GM12872 (cell line): ENCODE measurements around the gene RASAL2.

Experiments used
- TF ChIP-seq, protein P1 (sequence below): IDR thresholded peaks from 3 replicates; pipeline ENCODE4 v1.5.1; 2011; ENCODE audit warnings: low read depth, mild to moderate bottlenecking, low read length, moderate library complexity; ENCODE audit not compliant: insufficient read depth

RASAL2 gene

DNA sequence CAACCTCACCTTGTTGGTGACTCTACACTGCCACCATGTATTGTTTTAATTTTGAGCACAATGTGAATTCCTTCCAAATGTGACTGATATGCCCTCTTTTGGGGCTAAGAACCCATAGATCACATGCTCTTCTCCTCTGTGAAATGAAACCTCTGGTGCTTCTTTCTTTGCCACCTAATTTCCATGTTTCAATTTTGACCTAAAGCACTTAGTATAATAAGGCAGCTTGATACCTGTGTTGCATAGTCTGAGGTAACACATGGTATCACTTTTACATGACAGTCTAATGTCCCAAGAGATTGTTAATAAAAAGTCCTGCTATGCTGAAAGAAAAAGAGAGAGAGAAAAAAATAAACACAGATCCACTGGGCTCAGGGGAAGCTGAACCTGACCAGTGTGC lies 378.6 kb downstream of the RASAL2 start:
- TF ChIP-seq, protein P1, sequence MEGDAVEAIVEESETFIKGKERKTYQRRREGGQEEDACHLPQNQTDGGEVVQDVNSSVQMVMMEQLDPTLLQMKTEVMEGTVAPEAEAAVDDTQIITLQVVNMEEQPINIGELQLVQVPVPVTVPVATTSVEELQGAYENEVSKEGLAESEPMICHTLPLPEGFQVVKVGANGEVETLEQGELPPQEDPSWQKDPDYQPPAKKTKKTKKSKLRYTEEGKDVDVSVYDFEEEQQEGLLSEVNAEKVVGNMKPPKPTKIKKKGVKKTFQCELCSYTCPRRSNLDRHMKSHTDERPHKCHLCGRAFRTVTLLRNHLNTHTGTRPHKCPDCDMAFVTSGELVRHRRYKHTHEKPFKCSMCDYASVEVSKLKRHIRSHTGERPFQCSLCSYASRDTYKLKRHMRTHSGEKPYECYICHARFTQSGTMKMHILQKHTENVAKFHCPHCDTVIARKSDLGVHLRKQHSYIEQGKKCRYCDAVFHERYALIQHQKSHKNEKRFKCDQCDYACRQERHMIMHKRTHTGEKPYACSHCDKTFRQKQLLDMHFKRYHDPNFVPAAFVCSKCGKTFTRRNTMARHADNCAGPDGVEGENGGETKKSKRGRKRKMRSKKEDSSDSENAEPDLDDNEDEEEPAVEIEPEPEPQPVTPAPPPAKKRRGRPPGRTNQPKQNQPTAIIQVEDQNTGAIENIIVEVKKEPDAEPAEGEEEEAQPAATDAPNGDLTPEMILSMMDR, result no peak

DNA sequence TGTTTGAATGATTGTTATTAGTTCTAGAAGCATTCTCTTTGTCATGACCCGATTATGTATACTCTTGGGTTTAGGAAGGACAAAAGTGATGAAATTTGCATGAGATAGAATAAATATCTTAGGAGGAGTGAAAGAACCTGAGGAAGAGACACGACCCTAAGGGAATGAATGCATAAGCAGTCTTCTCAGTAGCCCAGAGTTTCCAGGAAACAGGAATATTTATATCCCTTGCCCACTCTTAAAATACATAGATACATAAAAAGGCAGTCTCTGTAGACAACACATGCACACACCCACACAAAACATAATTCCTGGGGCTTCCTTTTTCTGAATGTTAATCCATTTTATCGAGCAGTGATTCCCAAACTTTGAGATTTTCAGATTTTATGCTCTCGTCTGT lies 383.5 kb downstream of the RASAL2 start:
- TF ChIP-seq, protein P1, result no peak

DNA sequence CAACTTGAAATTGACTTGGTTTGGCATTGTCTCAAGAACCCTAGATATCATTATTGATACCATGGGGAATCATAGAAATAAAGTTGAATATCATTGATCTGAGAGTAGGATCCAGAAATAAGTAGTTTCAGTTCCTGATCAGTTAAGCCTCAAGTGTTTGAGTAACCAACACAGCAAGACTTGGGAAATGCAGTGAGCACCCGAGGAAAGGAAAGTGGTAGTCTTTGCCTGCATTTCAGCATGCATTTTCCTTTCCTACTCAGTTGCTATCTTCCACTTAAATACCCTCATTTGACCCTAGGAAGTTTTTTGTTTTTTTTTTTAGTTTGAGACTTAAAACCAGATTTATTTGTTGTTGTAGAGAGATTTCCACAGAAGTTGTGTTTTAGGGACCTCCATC lies 383.9 kb downstream of the RASAL2 start:
- TF ChIP-seq, protein P1, result no peak

DNA sequence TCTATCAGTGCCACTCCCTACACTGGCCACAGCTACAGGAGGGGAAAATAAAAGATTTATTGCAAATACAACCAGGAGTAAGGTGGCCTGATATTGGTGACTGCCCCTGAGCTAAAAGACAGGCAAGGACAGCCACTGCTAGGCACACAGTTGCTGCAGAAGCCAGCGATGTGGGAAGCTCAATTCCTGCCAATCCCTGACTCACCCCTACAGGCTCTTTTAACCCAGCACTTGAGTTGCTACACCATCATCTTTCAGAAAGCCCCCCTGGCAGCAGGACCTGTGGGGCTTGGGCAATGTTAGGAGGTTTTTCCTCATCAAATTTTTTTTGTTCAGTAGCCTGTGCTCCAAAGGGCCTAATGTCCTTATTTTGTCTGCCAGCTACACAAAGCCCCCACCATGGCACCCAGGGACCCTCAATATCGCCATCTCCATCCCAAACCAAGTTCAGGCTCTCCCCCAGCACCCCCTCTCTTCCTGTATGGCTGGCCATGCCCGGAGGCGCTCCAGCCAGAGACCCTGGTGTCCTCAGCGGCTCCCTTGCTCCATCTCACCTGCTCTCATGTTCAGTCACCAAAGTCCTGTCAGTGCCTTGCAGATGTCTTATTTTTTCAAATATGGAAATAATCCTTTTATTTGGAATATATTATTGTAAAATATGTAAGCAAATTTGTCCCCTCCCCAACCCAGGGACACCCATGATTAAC lies 389.5 kb downstream of the RASAL2 start:
- TF ChIP-seq, protein P1, result no peak

DNA sequence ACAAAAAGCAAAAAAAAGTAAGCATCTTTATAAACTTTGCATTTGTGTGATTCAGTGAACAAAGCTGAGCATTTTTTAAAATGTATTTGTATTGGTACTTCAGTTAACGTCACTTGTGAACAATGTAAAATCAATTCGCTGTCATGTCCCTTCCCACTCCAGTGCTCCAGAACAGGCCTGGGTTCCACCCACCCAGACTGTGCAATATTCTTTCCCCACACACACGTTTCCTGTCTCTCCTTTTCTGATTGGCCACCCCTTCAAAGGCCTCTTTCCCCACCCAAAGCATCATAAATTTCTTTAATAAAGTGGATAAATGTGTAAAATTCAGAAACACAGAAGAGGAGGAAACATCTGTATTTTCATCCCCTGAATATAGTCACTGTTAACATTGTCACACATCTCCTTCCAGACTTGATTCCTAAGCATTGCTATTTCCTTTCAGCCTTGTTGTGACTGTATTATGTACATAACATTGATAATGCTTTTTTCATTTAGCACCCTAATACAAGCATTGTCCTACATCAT lies 390.9 kb downstream of the RASAL2 start:
- TF ChIP-seq, protein P1, result no peak

DNA sequence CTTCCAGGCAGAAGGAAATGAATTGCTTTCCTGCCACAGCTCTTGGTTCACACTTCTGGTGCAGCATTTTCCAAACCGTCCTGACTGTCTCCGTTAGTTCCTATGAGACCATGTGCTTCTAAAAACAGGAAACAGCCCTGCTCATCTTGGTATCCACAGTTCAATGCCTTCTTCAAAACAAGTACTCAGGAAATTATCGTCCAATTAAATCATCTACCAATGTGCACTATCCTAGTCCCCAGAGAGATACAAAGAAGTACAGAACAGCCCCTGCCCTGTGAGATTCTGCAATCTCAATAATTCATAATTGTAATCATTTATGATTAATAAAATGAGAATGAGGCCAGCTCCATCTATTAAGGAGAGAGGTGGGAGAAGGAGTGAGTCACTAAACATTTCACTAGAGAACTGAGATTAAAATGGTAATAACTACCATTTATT lies 391.7 kb downstream of the RASAL2 start:
- TF ChIP-seq, protein P1, result no peak

DNA sequence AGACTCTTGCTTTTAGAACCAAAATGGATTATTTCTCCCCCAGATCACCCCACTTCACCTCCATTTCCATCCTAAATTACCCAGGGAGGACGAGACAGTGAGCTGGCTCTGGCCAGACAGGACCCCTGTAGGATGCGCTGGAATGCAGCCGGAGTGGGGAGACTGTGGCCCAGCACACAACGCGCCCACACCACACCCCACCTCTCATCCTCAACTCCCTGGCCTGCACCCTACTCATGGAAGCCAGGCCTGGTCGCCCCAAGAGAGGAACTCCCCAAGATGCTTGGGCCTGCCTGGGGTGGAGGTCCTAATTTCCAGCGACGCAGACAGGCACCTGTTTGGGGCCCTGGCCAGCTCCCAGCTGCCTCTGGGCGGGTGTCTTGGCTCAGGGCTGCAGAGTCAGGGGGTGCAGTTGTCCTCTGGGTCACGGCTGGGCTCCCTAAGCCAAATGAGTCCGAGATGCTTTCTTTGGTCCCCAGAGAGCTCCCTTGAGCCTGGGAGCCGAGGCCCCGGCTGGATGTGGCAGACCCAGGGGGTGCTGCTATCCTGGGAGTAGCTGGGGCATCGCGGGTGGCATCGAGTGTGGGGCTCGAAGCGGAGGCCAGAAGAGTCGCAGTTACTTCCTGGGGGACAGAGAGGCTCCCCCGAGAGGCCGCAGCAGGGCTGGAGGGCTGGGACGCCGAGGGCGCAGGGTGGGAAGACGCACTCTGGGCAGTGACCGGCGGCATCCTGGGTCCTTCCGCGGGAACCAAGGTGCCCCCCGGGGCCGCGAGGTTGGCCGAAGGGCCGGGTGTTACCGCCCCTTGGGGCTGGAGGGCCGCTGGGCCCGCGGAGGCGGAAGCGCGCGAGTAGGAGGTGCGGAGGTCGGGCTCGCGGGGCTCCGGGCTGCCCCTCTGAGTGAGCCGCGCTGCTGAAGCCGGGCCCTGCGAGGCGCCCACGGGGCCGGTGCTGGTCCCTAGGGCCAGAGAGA lies 392.5 kb downstream of the RASAL2 start:
- TF ChIP-seq, protein P1, result no peak
